T1000 (cell line): Measurements from ENCODE around the gene NOTCH3.
A peak's percentile ranks its signal among the peaks of the same experiment; 100 is the strongest.

ENCODE experiments used
- DNase-seq: peaks from one replicate; lab custom pipeline; 2025; ENCODE audit warnings: mixed read lengths; lab: John Stamatoyannopoulos, UW

NOTCH3 gene

DNA sequence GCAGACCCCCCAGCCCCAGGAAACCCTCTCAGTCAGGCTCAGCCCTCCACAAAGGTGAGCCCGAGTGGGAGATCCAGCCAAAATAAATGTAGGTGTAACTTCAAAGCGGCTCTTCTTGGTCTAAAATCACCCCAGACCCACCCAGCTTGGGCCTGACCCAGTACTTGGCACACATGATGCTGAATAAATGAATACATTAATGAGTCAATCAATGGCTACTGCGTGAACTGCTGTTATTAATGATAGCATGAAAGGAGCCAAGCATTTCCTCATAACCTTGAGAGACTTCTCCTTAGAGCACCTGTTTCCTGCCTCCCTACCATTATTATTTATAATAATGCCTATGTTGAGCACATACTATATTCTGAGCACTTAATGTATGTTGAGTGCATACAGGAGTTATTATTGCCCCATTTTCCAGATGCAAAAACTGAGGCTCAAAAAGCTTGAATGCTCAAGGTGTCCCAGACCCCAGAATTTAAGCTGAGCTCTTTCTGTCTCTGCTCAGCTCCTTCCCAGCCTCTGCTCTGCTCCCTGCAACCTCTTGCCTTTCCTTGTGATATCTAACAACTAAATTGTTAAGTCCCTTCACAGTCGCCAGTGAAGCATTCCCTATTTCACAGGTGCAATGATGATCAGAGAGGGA, 4.3 kb downstream of the NOTCH3 start:
- no peak for DNase-seq

DNA sequence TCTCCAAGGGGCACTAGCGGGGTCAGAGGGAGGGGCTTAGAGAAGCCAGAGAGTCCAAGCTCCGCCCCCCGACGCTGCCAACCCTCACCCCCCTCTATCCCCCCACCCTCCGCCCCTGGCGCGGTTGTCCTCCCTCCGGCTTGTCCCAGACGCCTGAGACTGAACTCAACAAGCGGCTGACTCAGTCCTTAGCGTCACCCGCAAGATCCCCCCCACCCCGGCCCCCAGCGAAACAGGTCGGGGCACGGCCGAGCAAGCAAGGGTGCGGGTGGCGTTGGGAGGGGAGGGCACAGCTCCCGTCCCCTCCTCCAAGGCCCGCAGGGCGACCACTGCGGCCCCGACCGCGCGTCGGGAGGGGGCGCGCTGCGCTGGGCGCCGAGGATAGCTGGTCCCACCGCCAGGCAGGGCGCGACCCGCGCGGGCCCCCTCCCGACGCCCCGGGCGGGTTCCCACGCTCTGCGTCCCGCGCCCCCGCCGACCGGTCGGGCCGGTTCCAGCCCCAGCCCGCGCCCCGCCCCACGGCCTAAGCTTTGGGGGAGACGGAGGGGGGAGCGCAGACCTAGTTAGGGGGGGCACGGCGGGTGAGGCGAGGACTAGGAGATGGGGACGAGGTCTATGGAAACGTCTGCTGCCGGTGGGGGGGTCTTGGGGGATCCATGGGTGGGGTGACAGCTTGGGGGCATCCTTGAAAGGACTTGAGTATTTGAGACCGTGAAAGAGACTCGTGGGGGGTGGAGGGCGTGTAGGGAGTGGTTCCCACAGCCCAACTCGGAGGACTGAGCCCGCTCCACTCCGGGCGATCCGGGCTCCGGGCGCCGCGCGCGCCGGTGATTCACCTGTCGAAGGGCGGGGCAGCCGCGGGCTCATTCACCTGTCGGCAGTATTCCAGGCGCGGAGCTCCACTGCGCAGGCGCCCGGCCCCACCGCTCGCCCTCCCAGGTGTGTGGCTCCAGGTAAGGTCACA, 5.1 kb downstream of the NOTCH3 start:
- peak; percentile 43 for DNase-seq

DNA sequence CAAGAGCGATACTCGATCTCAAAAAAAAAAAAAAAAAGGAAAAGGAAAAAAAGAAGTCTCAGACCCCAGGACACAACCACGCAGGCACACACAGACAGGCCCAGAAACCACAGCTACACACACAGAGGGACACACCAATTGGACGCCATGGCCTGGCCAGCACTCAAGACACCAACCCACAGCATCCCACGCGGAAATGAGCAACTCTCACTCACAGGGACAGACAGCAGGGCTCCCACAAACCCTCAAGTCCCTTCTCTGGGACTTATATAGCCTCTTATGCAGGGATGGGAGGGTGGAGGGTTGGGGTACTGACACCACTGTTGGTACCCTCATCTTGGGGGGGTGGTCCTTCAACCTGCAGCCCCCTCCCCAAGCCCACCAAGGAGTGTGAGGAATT, 5.9 kb downstream of the NOTCH3 start:
- no peak for DNase-seq

DNA sequence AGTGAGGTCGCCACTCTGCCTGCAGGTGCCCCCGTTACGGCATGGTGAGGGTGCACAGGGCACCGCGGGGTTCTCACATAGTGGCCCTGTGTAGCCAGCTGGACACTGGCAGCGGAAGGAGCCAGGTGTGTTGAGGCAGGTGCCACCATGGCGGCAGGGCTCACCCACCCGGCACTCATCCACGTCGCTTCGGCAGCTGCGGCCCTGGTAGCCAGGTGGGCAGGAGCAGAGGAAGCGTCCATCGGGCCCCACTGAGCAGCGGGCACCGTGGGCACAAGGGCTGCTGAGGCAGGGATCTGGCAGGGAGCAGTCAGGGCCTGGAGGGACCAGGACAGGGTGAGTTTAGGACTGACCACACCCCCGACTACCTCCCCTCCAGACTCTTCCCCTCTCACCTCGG, 8.8 kb downstream of the NOTCH3 start:
- no peak for DNase-seq

DNA sequence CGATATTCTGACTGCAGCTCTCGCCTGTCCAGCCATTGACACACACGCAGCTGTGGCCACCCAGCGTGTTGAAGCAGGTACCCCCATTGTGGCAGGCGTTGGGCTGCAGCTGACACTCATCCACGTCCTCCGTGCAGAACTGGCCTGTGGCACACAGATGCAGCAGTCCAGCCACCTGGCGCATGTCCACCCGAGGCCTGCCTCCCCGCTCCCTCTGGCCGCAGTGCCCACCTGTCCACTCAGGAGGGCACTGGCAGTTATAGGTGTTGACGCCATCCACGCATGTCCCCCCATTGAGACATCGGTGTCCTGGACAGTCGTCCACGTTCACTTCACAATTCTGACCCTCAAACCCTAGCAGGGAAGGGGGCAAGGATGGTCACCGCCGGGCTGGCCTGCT, 9.3 kb downstream of the NOTCH3 start:
- no peak for DNase-seq

DNA sequence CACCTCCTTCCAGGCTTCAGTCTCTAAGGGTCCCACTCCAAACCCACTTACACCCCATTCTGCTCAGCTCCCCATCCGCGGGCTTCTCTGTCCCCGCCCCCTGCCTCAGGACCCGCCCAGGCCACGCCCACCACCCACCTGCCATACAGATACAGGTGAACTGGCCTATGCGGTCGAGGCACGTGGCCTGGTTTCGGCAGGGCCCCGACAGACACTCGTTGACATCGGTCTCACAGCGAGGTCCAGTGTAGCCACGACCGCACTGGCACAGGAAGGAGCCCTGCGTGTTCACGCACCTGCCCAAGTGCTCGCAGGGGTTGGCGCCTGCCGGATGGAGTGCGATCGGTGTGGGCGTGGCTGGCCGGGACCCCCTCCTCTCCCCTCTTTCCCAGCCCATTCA, 11.9 kb downstream of the NOTCH3 start:
- no peak for DNase-seq

DNA sequence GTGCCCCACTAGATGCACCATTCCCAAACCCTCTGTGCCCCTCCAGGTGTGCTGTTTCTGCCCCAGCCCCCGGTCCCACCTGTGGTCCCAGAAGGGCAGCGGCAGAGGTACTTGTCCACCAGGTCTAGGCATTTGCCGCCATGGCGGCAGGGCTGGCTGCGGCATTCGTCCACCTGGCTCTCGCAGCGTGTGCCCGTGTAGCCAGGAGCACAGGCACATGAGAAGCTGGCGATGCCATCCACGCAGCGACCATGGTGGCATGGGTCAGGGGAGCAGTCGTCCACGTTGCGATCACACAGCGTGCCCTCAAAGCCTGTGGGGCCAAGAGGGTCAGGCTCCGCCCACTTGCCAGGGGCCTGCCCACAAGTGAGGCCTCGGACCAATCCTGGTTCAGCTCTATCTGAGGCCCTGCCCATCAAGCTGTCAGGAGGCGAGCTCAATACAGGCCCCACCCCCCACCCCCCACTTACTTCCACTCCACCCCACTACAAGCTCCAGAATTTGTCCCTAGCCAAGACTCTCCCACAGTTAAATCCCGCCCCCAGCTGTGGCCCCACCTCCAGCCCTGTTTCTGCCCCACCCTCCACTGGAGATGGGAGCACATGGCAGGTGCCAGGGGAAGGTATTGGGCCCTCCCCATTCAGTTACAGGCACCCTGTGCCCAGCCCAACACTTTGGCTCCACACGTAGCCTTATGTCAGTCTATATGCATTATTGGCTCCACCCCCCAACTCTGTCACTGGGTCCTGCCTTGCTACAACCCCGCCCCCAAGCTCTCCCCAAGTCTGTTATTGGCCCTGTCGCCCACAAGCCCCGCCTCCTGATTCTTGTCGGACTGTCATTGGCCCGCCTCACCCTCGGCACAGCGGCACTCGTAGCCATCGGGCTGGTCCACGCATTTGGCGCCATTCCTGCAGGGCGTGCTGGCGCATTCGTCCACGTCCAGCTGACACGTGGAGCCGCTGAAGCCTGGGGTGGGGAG, 13.5 kb downstream of the NOTCH3 start:
- no peak for DNase-seq

DNA sequence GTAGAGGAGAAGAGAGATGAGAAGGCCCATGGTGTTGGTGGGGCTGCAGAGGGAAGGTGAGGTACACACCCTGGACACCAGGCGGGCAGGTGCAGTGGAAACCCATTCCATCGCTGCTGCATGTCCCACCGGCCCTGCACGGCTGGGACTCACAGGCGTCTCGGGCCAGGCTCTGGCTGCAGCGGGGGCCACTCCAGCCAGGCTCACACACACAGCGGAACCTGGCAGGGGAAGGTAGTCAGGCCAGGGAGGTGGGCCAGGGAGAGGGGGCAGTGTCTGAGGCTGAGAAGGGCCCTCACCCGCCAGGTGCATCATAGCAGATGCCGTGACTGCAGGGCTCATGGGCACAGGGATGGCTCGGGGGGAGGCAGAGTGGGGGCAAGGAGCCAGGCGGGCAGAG, 15.6 kb downstream of the NOTCH3 start:
- DNase-seq: no peak

DNA sequence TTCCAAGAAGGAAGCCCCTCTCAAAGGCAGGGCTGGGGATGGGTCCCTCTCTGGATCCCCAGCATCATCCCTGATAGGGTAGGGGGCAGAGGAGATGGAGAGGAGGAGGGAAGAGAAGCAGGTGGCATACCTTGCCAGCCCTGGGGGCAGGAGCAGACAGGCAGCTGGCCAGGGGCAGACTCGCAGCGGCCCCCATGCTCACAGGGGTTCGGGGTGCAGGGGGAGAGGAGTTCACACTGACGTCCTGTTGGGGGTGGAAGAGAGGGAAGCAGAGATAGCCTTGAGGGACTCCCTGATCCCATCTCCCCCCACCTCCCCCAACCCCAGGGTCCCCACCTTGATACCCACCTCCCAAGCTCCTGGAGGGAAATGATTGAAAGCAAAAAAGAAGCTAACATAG, 16.0 kb downstream of the NOTCH3 start:
- no peak for DNase-seq

DNA sequence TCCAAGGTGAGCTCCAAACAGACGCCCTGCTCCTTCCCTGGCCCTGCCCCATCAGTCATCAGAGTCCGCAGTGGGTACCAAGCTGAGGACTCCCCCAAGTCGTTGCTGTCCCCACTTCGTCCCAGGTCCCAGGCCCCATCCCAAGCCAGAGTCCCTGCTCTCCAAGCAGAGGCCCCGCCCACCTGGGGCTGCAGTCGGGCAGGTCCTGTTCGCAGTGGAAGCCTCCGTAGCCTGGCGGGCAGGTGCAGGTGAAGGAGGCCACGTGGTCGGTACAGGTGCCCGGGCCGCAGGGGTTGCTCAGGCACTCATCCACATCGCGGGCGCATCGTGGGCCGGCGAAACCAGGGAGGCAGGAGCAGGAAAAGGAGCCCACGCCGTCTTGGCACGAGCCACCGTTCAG, 19.4 kb downstream of the NOTCH3 start:
- DNase-seq: no peak

DNA sequence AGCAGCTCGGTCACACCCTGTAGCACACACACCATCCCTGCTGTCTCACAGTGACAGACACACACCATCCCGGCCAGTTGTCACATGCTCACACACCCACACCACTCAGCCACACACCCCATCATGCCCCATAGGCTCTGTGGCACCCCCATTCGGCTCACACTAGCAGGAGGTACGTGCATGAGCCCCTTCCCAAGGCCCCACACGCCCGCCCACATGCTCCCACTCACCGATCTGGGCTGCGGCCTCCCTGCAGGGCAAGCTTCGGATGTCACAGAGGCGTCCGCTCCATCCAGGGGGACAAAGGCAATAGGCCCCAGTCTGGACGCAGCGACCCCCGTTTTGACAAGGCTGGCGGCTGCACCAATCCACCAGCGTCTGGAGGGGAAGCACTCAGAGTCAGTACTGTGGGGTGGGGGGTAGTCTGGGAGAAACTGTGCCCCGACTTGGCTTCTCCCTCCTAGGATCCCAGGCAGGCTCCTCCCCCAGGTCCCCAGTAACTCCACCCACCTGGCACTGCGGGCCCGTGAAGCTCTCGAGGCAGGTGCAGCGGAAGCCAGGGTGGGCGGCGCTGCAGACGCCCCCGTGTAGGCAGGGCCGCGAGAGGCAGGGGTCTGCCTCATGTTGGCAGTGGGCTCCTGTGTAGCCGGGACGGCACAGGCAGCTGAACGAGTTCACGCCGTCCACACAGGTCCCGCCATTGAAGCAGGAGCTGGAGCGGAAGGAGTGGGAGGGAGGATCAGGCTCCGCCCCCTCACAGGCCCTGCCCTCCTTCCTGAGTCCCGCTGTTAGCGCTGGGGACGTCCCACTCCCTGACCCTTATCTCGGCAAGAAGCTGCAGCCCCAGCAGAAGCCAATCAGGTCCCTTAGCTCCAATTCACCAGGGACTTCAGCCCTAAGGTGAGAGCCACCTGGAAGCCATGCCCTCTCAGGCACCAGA, 20.1 kb downstream of the NOTCH3 start:
- DNase-seq: no peak

DNA sequence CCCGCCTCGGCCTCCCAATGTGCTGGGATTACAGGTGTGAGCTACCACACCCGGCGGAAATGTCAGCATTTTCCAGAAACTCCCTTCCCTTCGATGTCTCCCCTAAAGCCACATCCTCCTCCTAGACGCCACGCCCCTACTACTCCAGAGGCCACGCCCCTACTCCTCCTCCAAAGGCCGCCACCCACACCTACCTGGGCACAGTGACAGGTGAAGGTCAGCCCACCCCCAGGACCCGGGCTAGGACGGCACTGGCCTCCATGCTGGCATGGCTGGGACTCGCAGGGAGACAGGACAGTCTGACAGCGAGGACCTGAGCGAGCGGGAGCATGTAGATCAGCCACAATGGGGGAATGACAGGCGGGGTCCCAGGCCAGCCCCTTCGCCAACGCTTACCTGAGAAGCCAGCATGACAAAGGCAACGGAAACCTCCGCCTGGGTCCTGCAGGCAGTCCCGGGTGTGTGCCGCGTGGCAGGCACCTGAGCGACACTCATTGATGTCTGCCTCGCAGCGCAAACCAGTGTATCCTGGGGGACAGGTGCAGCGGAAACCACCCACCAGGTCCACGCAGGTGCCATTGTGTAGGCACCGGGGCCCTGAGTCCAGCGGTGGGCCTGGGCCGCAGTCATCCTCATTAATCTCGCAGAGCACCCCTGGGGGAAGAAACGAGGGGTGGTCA, 22.0 kb downstream of the NOTCH3 start:
- DNase-seq: no peak

DNA sequence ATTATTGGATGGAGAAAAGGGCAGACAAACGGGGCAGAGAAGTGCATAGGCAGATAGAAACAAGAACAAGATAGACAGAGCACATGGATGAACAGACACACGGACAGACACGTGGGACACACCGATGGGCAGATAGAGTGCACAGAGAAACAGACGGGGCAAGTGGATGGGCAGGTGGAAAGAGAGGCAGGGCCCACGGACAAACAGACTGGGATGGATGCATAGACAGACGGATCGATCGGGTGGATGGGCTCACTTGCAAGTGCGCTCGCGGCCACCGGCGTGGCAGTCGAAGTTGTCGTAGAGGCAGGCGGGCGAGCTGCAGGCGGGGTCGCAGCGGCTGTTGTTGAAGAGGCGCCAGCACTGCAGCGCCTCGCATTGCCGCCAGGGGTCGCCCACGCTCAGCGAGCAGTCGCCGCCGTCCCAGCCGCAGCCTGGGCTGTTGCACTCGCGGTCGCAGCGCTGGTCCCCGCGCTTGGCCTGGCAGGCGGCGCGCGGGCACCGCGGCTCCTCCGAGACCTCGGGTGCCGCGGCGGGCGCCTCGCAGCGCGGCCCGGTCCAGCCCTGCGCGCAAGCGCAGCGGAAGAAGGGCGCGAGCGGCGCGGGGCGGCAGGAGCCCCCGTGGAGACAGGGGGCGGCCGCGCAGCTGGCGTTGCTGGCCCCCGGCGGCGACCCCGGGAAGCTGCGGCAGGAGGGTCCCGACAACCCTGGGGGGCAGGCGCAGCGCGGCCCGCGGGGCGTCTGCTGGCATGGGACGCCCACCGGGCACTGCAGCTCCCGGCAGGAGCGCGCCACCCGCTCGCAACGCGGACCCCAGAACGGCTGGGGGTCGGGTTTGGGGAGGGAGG, 23.3 kb downstream of the NOTCH3 start:
- DNase-seq: peak; percentile 70

DNA sequence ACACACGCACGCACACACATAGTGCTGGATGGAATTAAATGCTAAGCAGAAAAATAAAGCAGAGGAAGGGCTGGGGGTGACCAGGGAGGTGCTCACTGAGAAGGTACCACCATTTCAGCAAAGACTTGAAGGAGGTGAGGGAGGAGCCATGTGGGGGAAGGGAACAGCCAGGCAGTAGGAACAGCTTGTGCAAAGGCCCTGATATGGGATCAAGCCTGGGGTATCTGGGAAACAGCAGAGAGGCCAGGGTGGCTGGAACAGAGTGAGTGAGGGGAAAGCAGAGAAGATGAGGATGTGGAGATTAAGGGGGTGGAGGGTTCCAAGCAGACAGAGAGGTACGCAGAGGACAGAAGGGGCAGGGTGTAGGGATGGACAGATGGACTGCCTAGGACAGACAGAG, 25.2 kb downstream of the NOTCH3 start:
- DNase-seq: no peak

DNA sequence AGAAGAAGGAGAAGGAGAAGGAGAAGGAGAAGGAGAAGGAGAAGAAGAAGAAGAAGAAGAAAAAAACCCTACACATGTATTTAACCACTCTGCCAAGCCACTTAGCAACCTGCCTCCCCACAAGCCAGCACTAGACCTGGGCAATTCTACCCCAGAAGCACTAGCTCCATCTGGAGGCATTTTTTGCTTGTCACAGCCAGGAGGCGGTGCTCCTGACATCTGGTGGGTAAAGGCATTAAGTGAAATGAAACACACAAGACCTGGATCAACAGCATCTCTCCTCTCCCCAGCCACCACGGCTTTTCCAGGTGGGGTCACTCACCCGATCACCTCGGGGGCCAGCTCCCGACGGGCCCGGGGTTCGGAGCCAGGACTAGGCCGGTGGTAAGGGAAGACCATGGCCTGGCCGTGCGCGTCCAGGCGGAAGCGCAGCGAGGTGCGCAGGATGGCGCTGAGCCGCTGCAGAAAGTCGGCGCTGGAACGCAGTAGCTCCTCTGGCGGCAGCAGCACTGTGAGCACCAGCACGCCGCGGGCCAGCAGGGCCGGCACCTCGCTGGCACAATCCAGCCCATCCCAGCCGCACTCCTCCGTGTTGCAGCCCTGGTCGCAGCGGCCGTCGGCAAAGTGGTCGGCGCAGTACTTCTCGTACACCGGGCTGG, 26.9 kb downstream of the NOTCH3 start:
- no peak for DNase-seq

DNA sequence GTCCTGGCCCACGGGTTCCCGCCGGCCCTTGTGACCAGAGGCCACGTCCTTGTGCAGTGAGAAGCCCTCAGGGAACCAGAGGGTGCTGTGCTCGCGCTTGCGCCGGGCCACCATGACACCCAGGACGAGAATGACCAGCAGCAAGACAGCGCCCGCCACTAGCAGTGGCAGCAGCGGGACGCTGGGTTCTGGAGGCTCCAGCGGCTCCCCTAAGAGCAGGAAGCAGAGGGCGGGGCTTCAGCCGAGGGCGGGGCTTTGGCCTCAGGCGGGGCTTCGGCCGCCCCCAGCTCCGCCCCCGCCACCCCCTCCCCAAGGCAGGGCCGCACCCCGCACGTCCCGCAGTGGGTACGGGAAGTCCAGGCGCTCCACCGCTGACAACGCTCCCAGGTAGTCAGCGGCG, 30.4 kb downstream of the NOTCH3 start:
- no peak for DNase-seq

DNA sequence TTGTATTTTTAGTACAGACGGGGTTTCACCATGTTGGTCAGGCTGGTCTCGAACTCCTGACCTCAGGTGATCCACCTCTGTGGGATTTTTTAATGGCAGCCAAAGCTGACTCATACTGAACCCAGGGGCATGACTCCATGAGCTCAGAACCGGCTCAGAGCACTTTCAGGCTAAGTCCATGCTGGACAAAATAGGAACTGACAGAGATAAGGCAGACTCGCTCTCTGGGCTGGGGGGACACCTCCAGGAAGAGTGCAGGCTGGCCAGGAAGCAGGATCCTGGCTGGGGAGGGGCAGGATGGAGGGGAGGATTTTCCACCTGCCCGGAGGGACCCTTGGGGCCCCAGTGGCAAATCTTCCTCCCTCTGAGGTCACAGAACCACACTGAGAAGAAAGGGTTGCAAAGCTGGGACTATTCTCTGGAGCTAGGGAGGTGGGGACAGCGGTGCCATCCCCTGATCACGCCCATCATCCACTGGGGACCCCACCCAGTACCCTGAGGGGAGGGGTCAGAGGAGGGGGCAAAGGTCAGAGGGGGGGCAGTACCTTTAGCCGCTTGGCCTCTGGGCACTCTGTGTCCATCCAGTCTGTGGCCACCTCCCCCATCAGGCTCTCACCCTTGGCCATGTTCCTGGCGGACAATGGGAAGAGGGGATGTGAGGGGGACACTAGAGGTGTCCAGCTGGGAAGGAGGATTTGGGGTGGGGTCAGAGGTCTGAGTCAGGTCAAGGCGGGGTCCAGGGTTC, 31.1 kb downstream of the NOTCH3 start:
- DNase-seq: no peak

DNA sequence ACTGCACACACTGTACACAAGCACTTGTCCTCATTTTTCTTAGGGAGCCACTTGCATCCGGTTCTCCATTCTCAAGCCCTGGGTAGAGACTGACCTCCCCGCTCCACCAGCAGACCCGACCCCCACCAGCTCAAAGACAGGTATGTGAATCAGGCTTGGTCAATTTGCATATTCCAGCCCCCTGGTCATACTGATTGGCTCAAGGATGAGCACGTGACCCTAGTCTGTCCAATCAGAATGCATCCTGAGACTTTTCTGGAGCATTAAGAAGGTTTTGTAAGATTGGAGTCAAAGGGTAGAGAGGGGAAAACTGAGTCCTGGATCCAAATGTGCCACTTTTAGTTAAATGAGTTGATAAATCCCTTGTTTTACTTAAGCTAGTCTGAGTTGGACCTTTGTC, 34.1 kb downstream of the NOTCH3 start:
- no peak for DNase-seq
